Loucy (cell line): Measurements from ENCODE around the gene PITPNB.

Experiments
- H2AFZ ChIP-seq: fragments of 200-600 bp; sonication (generic); 2 replicates; pipeline ENCODE4 v1.6.0; 2016; ENCODE audit warnings: antibody characterized with exemption, mild to moderate bottlenecking, low read length, moderate library complexity
- H3F3A ChIP-seq: fragments of 200-600 bp; 2 replicates; pipeline ENCODE4 v1.6.0; 2016; ENCODE audit warnings: antibody characterized with exemption, low read depth, mild to moderate bottlenecking
- H3K27me3 ChIP-seq: fragments of 200-600 bp; sonication (generic); 2 replicates; pipeline ENCODE4 v1.6.1; 2014; ENCODE audit warnings: low read length, mild to moderate bottlenecking; ENCODE audit not compliant: insufficient read depth, poor library complexity, severe bottlenecking
- H3K36me3 ChIP-seq: fragments of 200-600 bp; sonication (generic); 2 replicates; pipeline ENCODE4 v1.6.1; 2016; ENCODE audit warnings: low read length; ENCODE audit not compliant: insufficient read depth
- H3K4me1 ChIP-seq: fragments of 200-600 bp; sonication (generic); 2 replicates; pipeline ENCODE4 v1.5.1; 2014; ENCODE audit warnings: low read length, mild to moderate bottlenecking; ENCODE audit not compliant: insufficient read depth, poor library complexity, severe bottlenecking
- H3K4me2 ChIP-seq: fragments of 200-600 bp; sonication (generic); 2 replicates; pipeline ENCODE4 v1.6.0; 2014; ENCODE audit warnings: antibody characterized with exemption, low read length, low read depth, mild to moderate bottlenecking; ENCODE audit not compliant: poor library complexity, severe bottlenecking
- H3K4me3 ChIP-seq: fragments of 200-600 bp; sonication (generic); 2 replicates; pipeline ENCODE4 v1.5.1; 2014; ENCODE audit warnings: low read length, mild to moderate bottlenecking, mixed read lengths; ENCODE audit not compliant: poor library complexity, severe bottlenecking
- H3K79me2 ChIP-seq: fragments of 200-600 bp; sonication (generic); 2 replicates; pipeline ENCODE4 v1.6.1; 2014; ENCODE audit warnings: low read length; ENCODE audit not compliant: insufficient read depth
- H3K9ac ChIP-seq: fragments of 200-600 bp; sonication (generic); 2 replicates; pipeline ENCODE4 v1.6.0; 2014; ENCODE audit warnings: mild to moderate bottlenecking, low read depth, low read length, moderate library complexity; ENCODE audit not compliant: poor library complexity, severe bottlenecking
- H3K9me2 ChIP-seq: fragments of 200-600 bp; sonication (generic); replicated peaks from 2 replicates; pipeline ENCODE4 v1.6.1; 2016; ENCODE audit warnings: low read depth, low read length, mixed read lengths
- H3K9me3 ChIP-seq: fragments of 200-600 bp; sonication (generic); 2 replicates; pipeline ENCODE4 v1.6.1; 2014; ENCODE audit warnings: mild to moderate bottlenecking, antibody characterized with exemption, low read length, low read depth; ENCODE audit not compliant: insufficient read depth
- H4K20me1 ChIP-seq: fragments of 200-600 bp; sonication (generic); 2 replicates; pipeline ENCODE4 v1.6.0; 2014; ENCODE audit warnings: antibody characterized with exemption, low read length, mild to moderate bottlenecking; ENCODE audit not compliant: insufficient read depth, poor library complexity, severe bottlenecking
- EZH2phosphoT487 ChIP-seq: fragments of 200-600 bp; IDR thresholded peaks from 2 replicates; pipeline ENCODE4 v1.6.1; 2018; ENCODE audit warnings: antibody characterized with exemption, mild to moderate bottlenecking, moderate library complexity, borderline replicate concordance
- TF ChIP-seq, protein P1 (sequence below): fragments of 200-600 bp; sonication (generic); conservative IDR thresholded peaks from 2 replicates; pipeline ENCODE4 v1.5.1; 2014; ENCODE audit warnings: mild to moderate bottlenecking, antibody characterized with exemption, low read length

PITPNB gene

DNA sequence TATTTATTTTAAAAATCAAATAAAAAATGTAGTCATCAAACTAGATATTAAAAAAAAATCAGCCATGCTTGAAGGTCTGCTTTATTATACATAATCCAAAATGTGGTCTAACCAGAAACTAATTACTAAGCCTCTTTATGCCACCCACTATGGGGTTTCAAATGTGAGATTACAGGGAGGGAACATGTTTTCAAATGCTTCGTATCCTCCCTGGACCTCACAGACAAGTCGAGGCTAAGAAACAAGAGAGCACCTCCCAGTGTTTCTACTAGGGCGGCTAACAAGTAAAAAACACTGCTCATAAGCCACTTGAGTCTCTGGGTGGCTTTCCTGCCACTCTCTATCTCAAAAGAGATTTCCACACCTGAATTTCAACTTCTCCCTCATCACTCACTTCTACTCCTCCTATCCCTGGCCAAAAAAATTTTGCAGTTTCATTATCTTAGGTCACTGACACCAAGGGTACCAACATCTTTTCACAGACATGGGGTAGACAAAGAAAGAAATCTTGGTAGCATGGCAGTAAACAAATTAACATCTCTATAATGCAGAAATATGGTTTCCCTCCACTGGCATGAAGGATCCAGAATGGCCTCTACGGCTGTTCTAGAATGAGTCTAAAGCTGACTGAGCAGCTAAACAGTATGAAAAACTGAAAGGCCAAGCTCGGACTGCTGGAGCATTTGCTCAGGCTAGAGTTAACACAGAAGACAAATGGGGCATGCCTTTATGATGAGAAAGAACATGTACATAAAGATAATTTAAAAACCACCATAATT lies 50.9 kb downstream of the PITPNB start:
- Histone ChIP-seq H3K27me3 (no peaks in the 10 kb centered on the region), H3K4me2 (no peak overlapping the region), H3K9ac (no peak overlapping the region), H3F3A (no peaks in the 10 kb centered on the region), H4K20me1 (no peaks in the 10 kb centered on the region), H3K9me3 (no peaks in the 10 kb centered on the region), H3K36me3 (peaks cover 80% of the 10 kb centered on the region; the same call in 1 of the 2 replicates), H2AFZ (no peak overlapping the region), H3K79me2 (peaks cover 11% of the 10 kb centered on the region; the same call in 1 of the 2 replicates), H3K9me2 (no peaks in the 10 kb centered on the region), H3K4me1 (peaks cover 3% of the 10 kb centered on the region), H3K4me3 (no peak overlapping the region)
- no peak for TF ChIP-seq EZH2phosphoT487
- TF ChIP-seq, protein P1, sequence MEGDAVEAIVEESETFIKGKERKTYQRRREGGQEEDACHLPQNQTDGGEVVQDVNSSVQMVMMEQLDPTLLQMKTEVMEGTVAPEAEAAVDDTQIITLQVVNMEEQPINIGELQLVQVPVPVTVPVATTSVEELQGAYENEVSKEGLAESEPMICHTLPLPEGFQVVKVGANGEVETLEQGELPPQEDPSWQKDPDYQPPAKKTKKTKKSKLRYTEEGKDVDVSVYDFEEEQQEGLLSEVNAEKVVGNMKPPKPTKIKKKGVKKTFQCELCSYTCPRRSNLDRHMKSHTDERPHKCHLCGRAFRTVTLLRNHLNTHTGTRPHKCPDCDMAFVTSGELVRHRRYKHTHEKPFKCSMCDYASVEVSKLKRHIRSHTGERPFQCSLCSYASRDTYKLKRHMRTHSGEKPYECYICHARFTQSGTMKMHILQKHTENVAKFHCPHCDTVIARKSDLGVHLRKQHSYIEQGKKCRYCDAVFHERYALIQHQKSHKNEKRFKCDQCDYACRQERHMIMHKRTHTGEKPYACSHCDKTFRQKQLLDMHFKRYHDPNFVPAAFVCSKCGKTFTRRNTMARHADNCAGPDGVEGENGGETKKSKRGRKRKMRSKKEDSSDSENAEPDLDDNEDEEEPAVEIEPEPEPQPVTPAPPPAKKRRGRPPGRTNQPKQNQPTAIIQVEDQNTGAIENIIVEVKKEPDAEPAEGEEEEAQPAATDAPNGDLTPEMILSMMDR, result no peak

DNA sequence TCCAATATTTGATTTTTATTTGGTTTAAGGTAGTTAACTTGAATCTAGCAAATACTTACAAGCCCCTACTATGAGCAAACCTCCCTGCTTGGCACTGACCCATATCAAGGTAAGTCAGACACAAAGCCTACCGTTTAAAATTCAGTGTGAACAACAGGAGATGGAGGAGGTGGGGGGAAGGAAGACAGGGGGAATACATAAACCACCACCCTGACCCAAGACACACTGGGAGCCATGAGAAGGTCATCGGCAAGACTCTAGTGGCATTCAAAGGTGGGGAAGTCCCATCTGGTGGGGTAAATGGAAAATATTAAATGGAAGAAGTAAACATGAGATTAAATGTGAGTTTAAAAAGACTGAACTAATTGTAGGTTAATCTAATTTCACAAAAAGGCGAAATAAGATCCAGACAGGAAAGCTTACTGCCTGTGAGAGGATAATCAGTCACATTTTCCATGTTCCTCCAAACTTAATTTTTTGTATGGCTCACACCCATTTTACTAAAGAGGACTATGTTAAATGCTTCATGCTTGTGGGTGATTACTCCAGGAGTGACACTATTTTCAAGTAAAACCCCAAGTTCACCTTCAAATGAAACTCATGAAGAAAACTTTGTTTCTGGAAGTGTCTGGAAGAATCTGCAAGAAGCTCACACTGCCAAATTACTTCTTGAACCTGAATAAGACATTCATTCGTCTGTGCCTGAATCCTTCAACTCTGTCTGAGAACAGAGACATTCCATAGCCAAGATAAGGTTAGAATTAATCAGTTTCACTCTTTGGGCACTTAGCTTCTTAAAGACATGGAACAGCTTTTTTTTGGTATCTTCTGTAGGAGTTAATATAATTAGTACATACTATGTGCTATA lies 51.7 kb downstream of the PITPNB start:
- H3K4me3 ChIP-seq, result no peak overlapping the region
- H3K79me2 ChIP-seq, result peaks cover 11% of the 10 kb centered on the region; the same call in 1 of the 2 replicates
- no peak overlapping the region for H3K9ac ChIP-seq
- H2AFZ ChIP-seq, result no peak overlapping the region
- H3K4me1 ChIP-seq, result peaks cover 3% of the 10 kb centered on the region
- no peaks in the 10 kb centered on the region for H3K9me3 ChIP-seq
- H4K20me1 ChIP-seq, result no peaks in the 10 kb centered on the region
- H3K36me3 ChIP-seq, result peaks cover 72% of the 10 kb centered on the region; the same call in 1 of the 2 replicates
- H3K27me3 ChIP-seq, result no peaks in the 10 kb centered on the region
- H3F3A ChIP-seq, result no peaks in the 10 kb centered on the region
- TF ChIP-seq EZH2phosphoT487, result no peak
- TF ChIP-seq, protein P1, result no peak
- no peak overlapping the region for H3K4me2 ChIP-seq
- H3K9me2 ChIP-seq, result no peaks in the 10 kb centered on the region

DNA sequence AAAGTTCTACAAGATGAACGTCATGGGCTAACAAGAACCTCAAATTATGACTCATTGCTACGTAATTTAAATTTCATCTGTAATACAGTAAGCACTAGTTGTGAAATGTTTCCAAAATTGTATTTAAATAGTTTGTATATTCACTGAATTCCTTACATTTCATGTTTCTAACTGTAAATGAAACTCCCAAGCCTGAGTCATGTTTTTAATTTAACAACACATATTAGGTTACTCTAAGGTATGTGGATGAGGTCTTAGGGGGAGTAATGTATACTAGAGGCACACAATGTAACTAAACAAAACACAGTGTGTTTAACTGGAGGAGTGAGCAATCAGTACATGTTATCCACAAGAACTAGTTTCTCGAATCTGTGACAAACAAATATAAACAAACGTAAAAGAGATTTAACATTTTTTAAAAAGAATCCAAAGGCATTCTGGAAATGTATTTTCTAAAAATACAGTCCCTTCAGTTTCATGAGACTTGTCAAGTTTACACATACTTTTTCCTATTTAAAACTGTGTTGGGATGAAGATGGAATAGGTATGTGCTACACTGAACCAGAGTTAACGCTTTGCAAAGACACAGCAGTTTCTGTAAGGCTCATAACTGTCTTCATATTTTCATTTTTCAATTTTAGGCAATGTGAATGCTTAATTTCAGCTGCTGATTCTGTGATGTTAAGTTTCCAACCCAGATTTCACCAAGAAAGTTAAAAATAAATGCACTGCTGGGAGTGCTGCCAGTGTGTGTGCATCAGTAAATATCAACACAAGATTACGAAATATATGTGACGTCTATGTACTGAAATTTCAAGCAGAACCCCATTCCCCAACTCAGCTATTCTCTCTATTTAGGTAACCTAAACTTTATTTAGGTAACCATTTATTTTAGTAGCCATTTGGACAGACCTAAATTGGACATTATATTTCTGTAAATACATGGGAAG lies 52.6 kb downstream of the PITPNB start:
- no peaks in the 10 kb centered on the region for H4K20me1 ChIP-seq

More for the DNA sequence above, 52.6 kb downstream of the PITPNB start:
- Histone ChIP-seq H3K4me2 (no peak overlapping the region), H3K79me2 (peaks cover 11% of the 10 kb centered on the region; the same call in 1 of the 2 replicates), H3K9ac (no peak overlapping the region), H3F3A (no peaks in the 10 kb centered on the region), H2AFZ (no peak overlapping the region), H3K4me1 (peaks cover 3% of the 10 kb centered on the region), H3K27me3 (no peaks in the 10 kb centered on the region), H3K9me2 (no peaks in the 10 kb centered on the region), H3K4me3 (no peak overlapping the region), H3K9me3 (no peaks in the 10 kb centered on the region), H3K36me3 (peaks cover 73% of the 10 kb centered on the region; the same call in 1 of the 2 replicates)
- no peak for TF ChIP-seq EZH2phosphoT487
- TF ChIP-seq, protein P1, result no peak
